GM18502 (cell line): ENCODE measurements around the gene PDZD2.
"Not testable (repeated sequence)": the region's sequence is repeated elsewhere in the genome, so short reads cannot be mapped to it uniquely, and the experiment has no call there.

Experiments used
- ATAC-seq: cut with Tn5 transposase; IDR thresholded peaks from one replicate; pipeline ENCODE4 v1.9.1; 2021; ENCODE audit warnings: mild to moderate bottlenecking; ENCODE audit not compliant: unreplicated experiment, poor library complexity

PDZD2 gene

GRCh38 chr5:31944684-31945445 is 305.9 kb downstream of the PDZD2 start:
- no peak for ATAC-seq

GRCh38 chr5:31948006-31948405 is 309.1 kb downstream of the PDZD2 start:
- ATAC-seq: no peak

- no peak for ATAC-seq
Measured at GRCh38 chr5:31952067-31952466, 313.1 kb downstream of the PDZD2 start.

- ATAC-seq: no peak
Measured at GRCh38 chr5:31954091-31954490, 315.2 kb downstream of the PDZD2 start.

GRCh38 chr5:31957151-31957550 is 318.2 kb downstream of the PDZD2 start:
- no peak for ATAC-seq

GRCh38 chr5:31962351-31962751 is 323.4 kb downstream of the PDZD2 start:
- ATAC-seq: no peak

GRCh38 chr5:31962871-31963307 is 324.0 kb downstream of the PDZD2 start:
- no peak for ATAC-seq

- ATAC-seq: no peak
Measured at GRCh38 chr5:31963358-31964006, 324.6 kb downstream of the PDZD2 start.

- ATAC-seq: no peak
Measured at GRCh38 chr5:31964007-31964360, 325.1 kb downstream of the PDZD2 start.

GRCh38 chr5:31965227-31965626 is 326.3 kb downstream of the PDZD2 start:
- ATAC-seq: no peak

GRCh38 chr5:31966936-31967335 is 328.0 kb downstream of the PDZD2 start:
- no peak for ATAC-seq

- ATAC-seq: no peak
Measured at GRCh38 chr5:31967461-31967860, 328.5 kb downstream of the PDZD2 start.

GRCh38 chr5:31972558-31972957 is 333.6 kb downstream of the PDZD2 start:
- no peak for ATAC-seq

GRCh38 chr5:31975189-31975612 is 336.3 kb downstream of the PDZD2 start:
- not testable (repeated sequence) for ATAC-seq

- ATAC-seq: no peak
Measured at GRCh38 chr5:31976169-31976568, 337.2 kb downstream of the PDZD2 start.

GRCh38 chr5:31981361-31981945 is 342.5 kb downstream of the PDZD2 start:
- no peak for ATAC-seq

- no peak for ATAC-seq
Measured at GRCh38 chr5:31982027-31982426, 343.1 kb downstream of the PDZD2 start.

- ATAC-seq: no peak
Measured at GRCh38 chr5:31982621-31983020, 343.7 kb downstream of the PDZD2 start.

- ATAC-seq: no peak
Measured at GRCh38 chr5:31983851-31984250, 344.9 kb downstream of the PDZD2 start.

- no peak for ATAC-seq
Measured at GRCh38 chr5:31984691-31985090, 345.8 kb downstream of the PDZD2 start.

- ATAC-seq: no peak
Measured at GRCh38 chr5:31986101-31986500, 347.2 kb downstream of the PDZD2 start.
